ENCODE data around the gene CIAO3. TPM values are rescaled to one million over a fixed set of nuclear protein-coding genes. Genes with fewer than 3 reads are reported as not detected.
A peak's percentile ranks its signal among the peaks of the same experiment; 100 is the strongest.

Gene CIAO3
- polyA plus RNA-seq, 3 donors, result 8.6 to 41.1 (median 11.8) TPM

DNA sequence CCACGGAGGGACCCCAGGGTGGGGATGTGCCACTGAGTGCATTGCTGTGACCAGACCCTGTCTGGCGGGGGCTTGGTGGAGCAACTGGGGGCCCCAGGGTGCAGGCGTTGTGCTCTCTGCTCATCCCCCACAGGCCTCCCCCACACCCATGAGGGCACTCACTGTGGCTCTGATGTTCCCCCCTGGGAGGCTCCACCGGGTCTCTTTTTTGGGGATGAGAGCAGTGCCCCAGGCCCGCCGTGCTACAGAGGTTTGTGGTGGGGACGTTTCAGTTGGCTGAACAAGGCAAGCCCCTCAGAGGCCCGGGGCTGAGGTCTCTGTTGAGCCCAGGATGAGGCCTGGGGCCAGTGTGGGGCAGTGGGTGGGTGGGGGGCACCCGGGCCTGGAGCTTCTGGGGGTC lies 17.1 kb downstream of the CIAO3 start:
- H3K4me1 ChIP-seq (ENCODE audit: control insufficient read depth in 1 of 2, insufficient read depth in 2 of 2, low read length in 2 of 2), result peaks cover 35 to 51% of the 10 kb centered on the region in 2 donors
- Mint-ChIP-seq H3K27me3 (ENCODE audit: low read depth in 3 of 3) (peaks cover 27 to 52% (median 33%) of the 10 kb centered on the region in 3 donors), H3K9me3 (peaks cover 0 to 1% (median 0%) of the 10 kb centered on the region in 7 donors), H3K36me3 (peaks cover 4 to 5% of the 10 kb centered on the region in 2 donors), H3K4me3 (no peak overlapping the region), H3K27ac (peak overlapping the region in 1 of 7 donors; percentile 75), H3K4me1 (peaks cover 16% of the 10 kb centered on the region)
- H3K79me2 ChIP-seq (ENCODE audit: insufficient read depth, low read length), result no peaks in the 10 kb centered on the region
- no peak for DNase-seq
- 89% methylated on average over 4 of the region's 9 CpGs for WGBS (ENCODE audit: insufficient coverage)
- no peak overlapping the region for H3K4me3 ChIP-seq (replicated peaks in 1 of 3; ENCODE audit: low read depth in 2 of 3, low read length in 3 of 3)
- H3K9me3 ChIP-seq (replicated peaks in 1 of 2; ENCODE audit: control insufficient read depth in 1 of 2, insufficient read depth in 1 of 2, low read length in 2 of 2), result no peaks in the 10 kb centered on the region
- H3K9ac ChIP-seq (ENCODE audit: insufficient read depth, low read length, poor library complexity, severe bottlenecking), result no peak overlapping the region
- no peak overlapping the region for H3K27ac ChIP-seq (ENCODE audit: low read depth in 1 of 2, low read length in 2 of 2)
- H3K36me3 ChIP-seq (replicated peaks in 1 of 2; ENCODE audit: control insufficient read depth in 1 of 2, insufficient read depth in 2 of 2, low read length in 2 of 2), result no peaks in the 10 kb centered on the region
- intact Hi-C loops (cut with micrococcal nuclease), result no loop called here
- TF ChIP-seq, protein P1, sequence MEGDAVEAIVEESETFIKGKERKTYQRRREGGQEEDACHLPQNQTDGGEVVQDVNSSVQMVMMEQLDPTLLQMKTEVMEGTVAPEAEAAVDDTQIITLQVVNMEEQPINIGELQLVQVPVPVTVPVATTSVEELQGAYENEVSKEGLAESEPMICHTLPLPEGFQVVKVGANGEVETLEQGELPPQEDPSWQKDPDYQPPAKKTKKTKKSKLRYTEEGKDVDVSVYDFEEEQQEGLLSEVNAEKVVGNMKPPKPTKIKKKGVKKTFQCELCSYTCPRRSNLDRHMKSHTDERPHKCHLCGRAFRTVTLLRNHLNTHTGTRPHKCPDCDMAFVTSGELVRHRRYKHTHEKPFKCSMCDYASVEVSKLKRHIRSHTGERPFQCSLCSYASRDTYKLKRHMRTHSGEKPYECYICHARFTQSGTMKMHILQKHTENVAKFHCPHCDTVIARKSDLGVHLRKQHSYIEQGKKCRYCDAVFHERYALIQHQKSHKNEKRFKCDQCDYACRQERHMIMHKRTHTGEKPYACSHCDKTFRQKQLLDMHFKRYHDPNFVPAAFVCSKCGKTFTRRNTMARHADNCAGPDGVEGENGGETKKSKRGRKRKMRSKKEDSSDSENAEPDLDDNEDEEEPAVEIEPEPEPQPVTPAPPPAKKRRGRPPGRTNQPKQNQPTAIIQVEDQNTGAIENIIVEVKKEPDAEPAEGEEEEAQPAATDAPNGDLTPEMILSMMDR (IDR thresholded peaks at IDR 0.05), result no peak
- H3K27me3 ChIP-seq (ENCODE audit: control insufficient read depth in 2 of 2, insufficient read depth in 2 of 2, low read length in 2 of 2), result peaks cover 3 to 47% of the 10 kb centered on the region in 2 donors
- H2AFZ ChIP-seq (ENCODE audit: insufficient read depth, low read depth, low read length, poor library complexity, severe bottlenecking), result no peak overlapping the region
- H4K20me1 ChIP-seq (ENCODE audit: insufficient read depth, low read length), result peaks cover 20% of the 10 kb centered on the region
- H3K4me2 ChIP-seq (replicated peaks; ENCODE audit: extremely low read depth, low read length, poor library complexity, severe bottlenecking), result no peak overlapping the region

GRCh38 chr16:722835-723633 lies 17.8 kb downstream of the CIAO3 start:
- no peak overlapping the region for H3K4me2 ChIP-seq (replicated peaks; ENCODE audit: extremely low read depth, low read length, poor library complexity, severe bottlenecking)

More at GRCh38 chr16:722835-723633, 17.8 kb downstream of the CIAO3 start:
- Mint-ChIP-seq H3K4me3 (no peak overlapping the region), H3K27me3 (ENCODE audit: low read depth in 3 of 3) (peaks cover 28 to 52% (median 38%) of the 10 kb centered on the region in 3 donors), H3K4me1 (peaks cover 14% of the 10 kb centered on the region), H3K36me3 (peaks cover 4 to 5% of the 10 kb centered on the region in 2 donors), H3K27ac (peak overlapping the region in 2 of 7 donors; percentile 73 to 75), H3K9me3 (peaks cover 0 to 1% (median 0%) of the 10 kb centered on the region in 7 donors)
- Histone ChIP-seq H3K9me3 (replicated peaks in 1 of 2; ENCODE audit: control insufficient read depth in 1 of 2, insufficient read depth in 1 of 2, low read length in 2 of 2) (no peaks in the 10 kb centered on the region), H3K27me3 (ENCODE audit: control insufficient read depth in 2 of 2, insufficient read depth in 2 of 2, low read length in 2 of 2) (peaks cover 3 to 49% of the 10 kb centered on the region in 2 donors), H2AFZ (ENCODE audit: insufficient read depth, low read depth, low read length, poor library complexity, severe bottlenecking) (no peak overlapping the region), H3K9ac (ENCODE audit: insufficient read depth, low read length, poor library complexity, severe bottlenecking) (no peak overlapping the region), H3K36me3 (replicated peaks in 1 of 2; ENCODE audit: control insufficient read depth in 1 of 2, insufficient read depth in 2 of 2, low read length in 2 of 2) (no peaks in the 10 kb centered on the region), H3K79me2 (ENCODE audit: insufficient read depth, low read length) (no peaks in the 10 kb centered on the region), H3K4me1 (ENCODE audit: control insufficient read depth in 1 of 2, insufficient read depth in 2 of 2, low read length in 2 of 2) (peaks cover 31 to 45% of the 10 kb centered on the region in 2 donors), H3K4me3 (replicated peaks in 1 of 3; ENCODE audit: low read depth in 2 of 3, low read length in 3 of 3) (no peak overlapping the region), H4K20me1 (ENCODE audit: insufficient read depth, low read length) (peaks cover 20% of the 10 kb centered on the region), H3K27ac (ENCODE audit: low read depth in 1 of 2, low read length in 2 of 2) (no peak overlapping the region)
- no peak for DNase-seq
- TF ChIP-seq, protein P1 (IDR thresholded peaks at IDR 0.05), result no peak
- WGBS (ENCODE audit: insufficient coverage), result 86% methylated on average over 22 of the region's 24 CpGs
- intact Hi-C loops (cut with micrococcal nuclease), result no loop called here

Measured in CD14-positive monocyte (primary cell).